Vagina (tissue), 2 donors: ENCODE measurements around the gene RNF112. TPM values are rescaled to one million over a fixed set of nuclear protein-coding genes. Genes with fewer than 3 reads are reported as not detected.

ENCODE experiments used
- DNase-seq, 2 donors: peaks; one replicate each; pipeline ENCODE4 v3.0.0-alpha.2; 2017; ENCODE audit errors: extremely low spot score in 2 of 2
- H3K27ac ChIP-seq: fragments of 200-600 bp; sonication (generic); one replicate; pipeline ENCODE4 v1.5.1; 2019
- H3K27me3 ChIP-seq: fragments of 200-600 bp; sonication (generic); one replicate; pipeline ENCODE4 v1.5.1; 2019
- H3K36me3 ChIP-seq, 2 donors: fragments of 200-600 bp; sonication (generic); one replicate each; pipeline ENCODE4 v1.5.1; 2017 to 2019
- H3K4me1 ChIP-seq: fragments of 200-600 bp; sonication (generic); one replicate; pipeline ENCODE4 v1.5.1; 2019
- H3K4me3 ChIP-seq, 2 donors: fragments of 200-600 bp; sonication (generic); 1 replicate in 1 of 2; 2 replicates in 1 of 2; pipeline ENCODE4 v1.5.1; 2016 to 2019
- H3K9me3 ChIP-seq: fragments of 200-600 bp; sonication (generic); one replicate; pipeline ENCODE4 v1.5.1; 2019
- POLR2A ChIP-seq, 2 donors: fragments of 450-650 bp; IDR thresholded peaks; one replicate each; pipeline ENCODE4 v1.6.1; 2017; ENCODE audit warnings: antibody characterized with exemption in 2 of 2, mild to moderate bottlenecking in 2 of 2, moderate library complexity in 2 of 2
- POLR2AphosphoS5 ChIP-seq, 2 donors: sonication (generic); formaldehyde crosslinking; IDR thresholded peaks; one replicate each; pipeline ENCODE4 v1.9.0; 2017; ENCODE audit warnings: antibody characterized with exemption in 2 of 2, mild to moderate bottlenecking in 2 of 2, low read depth in 1 of 2; ENCODE audit not compliant: insufficient read depth in 1 of 2
- intact Hi-C: fragments of 100-400 bp; cut with DNase I; formaldehyde crosslinking; loops from one replicate; pipeline ENCODE4 v1.15.1; 2023
- small RNA-seq: library from RNA; depleted of rRNA; stranded (forward); fragments of <200 nt; gene quantifications from one replicate; pipeline ENCODE3, GENCODE V24; 2016
- total RNA-seq: library from RNA; depleted of rRNA; stranded (reverse); fragments of >200 nt; gene quantifications from one replicate; pipeline ENCODE4 v1.2.3, GENCODE V29; 2016
- TF ChIP-seq, protein P1 (sequence below), 3 experiments: fragments of 450-650 bp in 2 of 3; fragments of 200-600 bp in 1 of 3; sonication (generic) in 1 of 3; IDR thresholded peaks; one replicate each; pipeline ENCODE4 v1.5.1; 2017 to 2019; ENCODE audit warnings: antibody characterized with exemption in 3 of 3, mild to moderate bottlenecking in 2 of 3, moderate library complexity in 2 of 3

RNF112 gene
- total RNA-seq, 1 donor from 2014 or later = 1.5 TPM

DNA sequence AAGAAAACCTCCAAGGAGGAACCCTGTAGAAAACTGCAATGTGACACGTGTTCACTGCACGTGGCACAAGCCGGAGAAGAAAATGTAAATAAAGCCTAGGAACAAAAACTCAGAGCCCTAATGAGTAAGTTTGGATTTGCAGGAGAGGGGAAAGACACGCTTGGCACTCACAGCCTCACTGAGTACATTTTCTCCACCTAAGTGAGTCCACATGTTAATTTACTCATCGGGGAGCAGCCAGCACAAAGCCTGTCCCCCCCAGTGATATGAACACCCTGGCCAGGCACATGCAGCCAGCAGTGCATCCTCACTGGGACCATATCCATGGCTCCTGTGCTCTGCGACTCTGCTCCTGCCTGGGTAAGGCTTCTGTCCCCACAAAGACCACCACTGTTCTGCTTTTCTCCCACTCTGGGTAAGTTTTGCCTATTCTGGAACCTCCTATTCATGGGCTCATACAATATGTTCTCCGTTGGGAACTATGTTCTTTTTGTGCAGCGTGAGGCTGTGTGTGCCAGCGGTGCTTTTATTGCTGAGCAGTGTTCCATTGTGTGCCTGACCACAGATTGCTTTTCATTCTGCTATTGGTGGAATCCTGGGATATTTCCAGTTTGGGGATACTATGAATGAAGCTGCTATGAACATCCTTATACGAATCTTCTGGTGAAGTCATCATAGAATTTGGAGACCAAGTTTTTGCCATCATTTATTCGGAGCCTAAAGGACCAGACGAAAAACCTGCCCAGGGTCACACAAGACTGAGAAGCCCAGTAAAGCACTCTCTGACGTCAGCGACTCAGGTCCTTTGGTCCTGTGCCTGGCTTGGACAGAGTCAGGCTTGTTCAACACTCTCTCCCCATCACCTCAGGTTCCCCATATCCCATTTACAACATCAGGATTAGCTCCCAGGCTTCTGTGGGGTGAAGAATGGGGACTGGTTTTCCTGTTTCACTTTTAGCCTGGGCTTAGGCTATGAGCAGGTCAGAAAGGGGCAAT, 53.3 kb downstream of the RNF112 start:
- DNase-seq = no peak
- Histone ChIP-seq H3K36me3 (no peaks in the 10 kb centered on the region), H3K9me3 (no peaks in the 10 kb centered on the region), H3K4me1 (peaks cover 47% of the 10 kb centered on the region), H3K4me3 (no peak overlapping the region), H3K27ac (peak overlapping the region; percentile 67), H3K27me3 (no peaks in the 10 kb centered on the region)
- TF ChIP-seq POLR2AphosphoS5 (IDR thresholded peaks at IDR 0.05; ENCODE audit: insufficient read depth in 1 of 2, low read depth in 1 of 2) (no peak), POLR2A (IDR thresholded peaks at IDR 0.05) (no peak)
- TF ChIP-seq, protein P1, sequence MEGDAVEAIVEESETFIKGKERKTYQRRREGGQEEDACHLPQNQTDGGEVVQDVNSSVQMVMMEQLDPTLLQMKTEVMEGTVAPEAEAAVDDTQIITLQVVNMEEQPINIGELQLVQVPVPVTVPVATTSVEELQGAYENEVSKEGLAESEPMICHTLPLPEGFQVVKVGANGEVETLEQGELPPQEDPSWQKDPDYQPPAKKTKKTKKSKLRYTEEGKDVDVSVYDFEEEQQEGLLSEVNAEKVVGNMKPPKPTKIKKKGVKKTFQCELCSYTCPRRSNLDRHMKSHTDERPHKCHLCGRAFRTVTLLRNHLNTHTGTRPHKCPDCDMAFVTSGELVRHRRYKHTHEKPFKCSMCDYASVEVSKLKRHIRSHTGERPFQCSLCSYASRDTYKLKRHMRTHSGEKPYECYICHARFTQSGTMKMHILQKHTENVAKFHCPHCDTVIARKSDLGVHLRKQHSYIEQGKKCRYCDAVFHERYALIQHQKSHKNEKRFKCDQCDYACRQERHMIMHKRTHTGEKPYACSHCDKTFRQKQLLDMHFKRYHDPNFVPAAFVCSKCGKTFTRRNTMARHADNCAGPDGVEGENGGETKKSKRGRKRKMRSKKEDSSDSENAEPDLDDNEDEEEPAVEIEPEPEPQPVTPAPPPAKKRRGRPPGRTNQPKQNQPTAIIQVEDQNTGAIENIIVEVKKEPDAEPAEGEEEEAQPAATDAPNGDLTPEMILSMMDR (IDR thresholded peaks at IDR 0.05) = no peak
- intact Hi-C loops = no loop called here

Small RNA genes within 50 kb of the gene (small RNA-seq; reads per million reads assigned to genes)
- gene RF00537 = not detected

Other genes with a start within 250 kb of the RNF112 start
- gene EPN2, start 173.9 kb upstream of the RNF112 start, total RNA-seq = 65.6 TPM
- 50.6 TPM for gene B9D1, start 48.5 kb upstream of the RNF112 start, total RNA-seq
- gene MAPK7, start 32.7 kb upstream of the RNF112 start, total RNA-seq = 77.3 TPM
- gene MFAP4, start 24.0 kb upstream of the RNF112 start, total RNA-seq = 205 TPM
- 29.7 TPM for gene SLC47A1, start 122.6 kb downstream of the RNF112 start, total RNA-seq
- 268 TPM for gene ALDH3A2, start 237.5 kb downstream of the RNF112 start, total RNA-seq